Activated CD4-positive, CD25-positive, alpha-beta regulatory T cell treated with anti-CD3 and anti-CD28 coated beads, Interleukin-2, amount 50 U/mL, for 16 hours (primary cell): Measurements from ENCODE around the gene MRGPRD.
"Not testable (repeated sequence)": the region's sequence is repeated elsewhere in the genome, so short reads cannot be mapped to it uniquely, and the experiment has no call there.

Experiments
- DNase-seq: peaks from one replicate; pipeline ENCODE4 v3.0.0-alpha.2; 2020; ENCODE audit warnings: low read depth, low spot score

Gene MRGPRD

DNA sequence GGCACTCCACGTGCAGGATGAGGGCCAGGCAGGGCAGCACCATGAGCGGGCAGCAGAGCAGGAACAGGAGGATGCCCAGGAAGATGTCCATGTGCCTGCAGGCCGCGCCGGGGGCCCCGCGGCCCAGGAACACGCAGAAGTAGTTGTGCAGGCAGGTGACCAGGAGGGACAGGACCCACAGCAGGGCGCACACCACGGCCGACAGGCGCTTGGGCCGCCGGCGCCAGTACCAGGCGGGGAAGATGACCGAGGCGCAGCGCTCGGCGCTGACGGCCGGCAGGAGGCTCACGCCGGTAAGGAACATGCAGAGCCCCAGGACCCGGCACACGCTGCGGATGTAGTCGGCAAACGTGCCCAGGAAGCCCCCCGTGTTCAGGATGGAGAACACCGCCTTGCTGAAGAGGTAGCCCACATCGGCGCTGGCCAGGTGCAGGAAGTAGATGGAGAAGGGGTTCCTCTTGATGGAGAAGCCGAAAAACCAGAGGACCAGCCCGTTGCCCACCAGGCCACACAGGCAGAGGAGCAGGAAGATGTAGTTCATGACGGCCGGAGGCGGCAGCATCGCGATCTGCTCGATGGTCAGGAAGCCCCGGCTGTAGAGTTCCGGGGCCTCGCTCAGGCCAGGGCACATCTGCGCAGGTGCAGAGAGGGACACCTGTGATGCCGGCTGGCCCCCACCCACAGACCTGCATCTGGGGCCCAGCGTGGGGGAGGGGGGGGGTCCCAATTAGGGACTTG lies 25.0 kb upstream of the MRGPRD start:
- no peak for DNase-seq

- DNase-seq = no peak
These were observed 24.4 kb upstream of the MRGPRD start for GRCh38 chr11:69005183-69005630.

GRCh38 chr11:69004411-69005182 lies 23.8 kb upstream of the MRGPRD start:
- DNase-seq = no peak

DNA sequence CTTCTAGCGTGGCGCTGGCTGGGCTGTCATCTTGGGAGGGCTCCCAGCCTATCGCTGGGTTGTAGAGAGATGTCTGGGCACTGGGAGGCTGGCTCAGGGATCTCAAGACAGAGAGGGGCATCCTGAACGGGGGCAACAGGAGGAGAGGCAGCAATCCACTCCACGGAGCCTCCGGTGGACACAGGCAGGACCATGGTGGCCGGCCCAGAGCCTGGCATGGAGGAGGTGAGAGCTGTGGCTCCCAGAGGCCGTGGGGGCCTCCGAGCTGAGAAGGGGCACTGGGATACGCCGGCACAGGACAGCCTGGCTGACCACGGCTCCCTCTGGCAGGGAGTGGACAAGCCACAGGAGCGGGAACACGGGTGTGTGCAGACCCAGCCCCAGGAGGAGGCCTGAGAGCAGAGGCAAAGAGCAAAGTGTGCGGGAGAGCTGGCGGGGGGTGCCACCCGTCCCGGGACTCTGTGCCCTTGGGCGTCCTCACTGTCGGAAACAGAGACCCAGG lies 23.1 kb upstream of the MRGPRD start:
- no peak for DNase-seq

GRCh38 chr11:69003301-69003865 lies 22.6 kb upstream of the MRGPRD start:
- DNase-seq = no peak

- no peak for DNase-seq
These were observed 21.9 kb upstream of the MRGPRD start for GRCh38 chr11:69002570-69003231.

DNA sequence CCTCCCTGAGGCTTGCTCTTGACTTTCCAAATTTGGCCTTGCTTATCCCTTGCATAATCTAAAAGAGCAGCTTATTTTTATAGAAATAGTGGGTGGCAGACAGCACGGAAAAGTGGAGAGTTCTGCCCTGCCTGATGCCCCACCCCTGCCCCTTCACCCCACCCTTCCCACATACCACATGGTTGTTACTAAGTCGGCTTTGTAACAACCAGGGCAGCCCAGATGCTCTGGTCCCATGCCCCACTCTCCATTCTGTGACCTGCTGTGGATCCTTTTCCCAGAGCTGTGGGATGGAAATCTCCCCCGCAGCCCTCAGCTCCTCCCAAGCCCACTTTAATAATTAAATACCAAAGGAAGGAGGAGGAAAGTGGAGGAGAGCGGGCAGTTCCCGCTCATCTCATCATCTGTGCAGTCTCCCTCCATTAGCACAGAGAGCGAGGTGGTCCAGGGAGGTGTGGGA lies 21.4 kb upstream of the MRGPRD start:
- no peak for DNase-seq

GRCh38 chr11:69001243-69002081 lies 20.7 kb upstream of the MRGPRD start:
- DNase-seq = no peak

- DNase-seq = no peak
These were observed 20.1 kb upstream of the MRGPRD start for GRCh38 chr11:69000831-69001242.

DNA sequence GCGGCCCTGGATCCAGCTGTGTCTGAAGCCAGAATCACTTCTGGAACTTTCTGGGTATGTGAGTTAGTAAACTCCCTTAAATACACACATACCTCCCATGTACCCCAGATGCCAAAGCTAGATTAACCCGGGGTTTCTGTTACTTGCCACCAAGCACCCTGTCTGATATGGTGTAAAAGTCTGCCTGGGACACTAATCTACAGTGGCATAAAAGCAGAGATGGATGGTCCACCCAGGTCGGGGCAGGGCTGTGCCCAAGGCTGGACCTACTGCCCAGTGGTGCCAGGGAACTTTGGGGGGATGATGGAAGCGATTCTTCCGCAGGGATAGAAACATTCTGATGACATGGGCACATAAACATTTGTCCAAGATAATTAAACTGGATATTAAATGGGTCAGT lies 19.6 kb upstream of the MRGPRD start:
- no peak for DNase-seq

GRCh38 chr11:68999748-69000355 lies 19.1 kb upstream of the MRGPRD start:
- DNase-seq = not testable (repeated sequence)

DNA sequence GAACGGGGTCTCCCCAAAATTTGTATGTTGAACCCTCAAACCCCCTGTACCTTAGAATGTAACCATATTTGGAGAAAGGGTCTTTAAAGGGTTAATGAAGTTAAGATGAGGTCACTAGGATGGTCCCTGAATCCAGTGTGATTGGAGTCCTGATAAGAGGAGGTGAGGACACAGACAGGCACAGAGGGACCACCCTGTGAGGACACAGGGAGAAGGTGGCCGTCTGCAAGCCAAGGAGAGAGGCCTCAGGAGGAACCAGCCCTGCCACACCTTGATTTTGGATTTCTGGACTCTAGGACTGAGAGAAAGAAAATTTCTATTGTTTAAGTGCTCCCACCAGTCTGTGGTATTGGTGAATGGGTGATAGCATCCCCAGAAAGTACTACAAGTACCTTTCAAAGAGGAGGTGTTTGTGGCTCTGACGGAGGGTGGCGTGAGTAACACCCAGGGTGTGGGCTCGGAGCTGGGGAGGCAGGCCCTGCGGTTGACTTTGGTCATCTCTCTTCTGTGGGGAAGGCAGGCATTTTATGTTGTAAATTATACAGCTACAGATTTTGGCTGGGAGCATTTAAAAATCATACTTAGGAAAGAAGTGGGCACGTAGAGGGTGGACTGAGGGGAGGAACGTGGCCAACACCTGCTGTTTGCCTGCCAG lies 18.4 kb upstream of the MRGPRD start:
- no peak for DNase-seq

- DNase-seq = no peak
These were observed 17.7 kb upstream of the MRGPRD start for GRCh38 chr11:68998390-68998911.

DNA sequence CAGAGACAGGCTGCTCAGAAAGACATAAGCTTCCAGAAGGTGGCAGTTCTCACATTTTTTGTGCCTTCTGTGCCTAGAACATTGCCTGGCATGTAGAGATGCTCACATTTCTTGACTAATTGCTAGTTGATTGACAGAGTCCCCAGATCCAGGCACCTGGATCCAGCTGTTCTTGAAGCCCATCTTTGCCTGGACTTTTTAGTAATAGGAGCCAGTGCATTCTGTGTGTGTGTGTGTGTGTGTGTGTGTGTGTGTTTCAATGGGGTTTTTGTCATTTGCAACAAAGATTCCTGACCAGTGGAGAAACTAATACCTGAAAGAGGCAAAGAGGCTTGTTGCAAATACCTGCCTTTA lies 17.2 kb upstream of the MRGPRD start:
- DNase-seq = no peak

GRCh38 chr11:68997124-68997994 lies 16.6 kb upstream of the MRGPRD start:
- DNase-seq = no peak

GRCh38 chr11:68996376-68997123 lies 15.8 kb upstream of the MRGPRD start:
- DNase-seq = no peak

- no peak for DNase-seq
These were observed 14.1 kb upstream of the MRGPRD start for GRCh38 chr11:68994894-68995285.
